Activated CD4-positive, alpha-beta T cell treated with anti-CD3 and anti-CD28 coated beads, Interleukin-2, amount 10 ng/mL, durations not matched to agents 7 days and 5 days (primary cell): Measurements from ENCODE around the gene FAM149A. TPM values are rescaled to one million over a fixed set of nuclear protein-coding genes. Genes with fewer than 3 reads are reported as not detected.

Experiments used
- CTCF ChIA-PET: fragments of 350-600 bp; sonication (Branson Sonifier 250); formaldehyde crosslinking; loops from one replicate; lab custom pipeline; 2021; ENCODE audit warnings: antibody characterized with exemption; lab: Charles Lee
- POLR2A ChIA-PET: fragments of 350-600 bp; sonication (Branson Sonifier 250); formaldehyde crosslinking; loops from one replicate; lab custom pipeline; 2021; ENCODE audit warnings: antibody characterized with exemption; lab: Charles Lee
- DNase-seq: peaks from one replicate; pipeline ENCODE4 v3.0.0-alpha.2; 2020
- H3K27ac Mint-ChIP-seq: one replicate; pipeline ENCODE4 v1.8.0; 2021; ENCODE audit warnings: mild to moderate bottlenecking, moderate library complexity, mixed read lengths
- H3K27me3 Mint-ChIP-seq: one replicate; pipeline ENCODE4 v1.8.0; 2021; ENCODE audit warnings: mixed read lengths
- H3K36me3 Mint-ChIP-seq: one replicate; pipeline ENCODE4 v1.8.0; 2021; ENCODE audit warnings: low read depth, mixed read lengths
- H3K4me1 Mint-ChIP-seq: one replicate; pipeline ENCODE4 v1.8.0; 2021; ENCODE audit warnings: mixed read lengths
- H3K4me3 Mint-ChIP-seq: one replicate; pipeline ENCODE4 v1.8.0; 2021; ENCODE audit warnings: mild to moderate bottlenecking, moderate library complexity, mixed read lengths
- H3K9me3 Mint-ChIP-seq: one replicate; pipeline ENCODE4 v1.8.0; 2021; ENCODE audit warnings: mixed read lengths
- total RNA-seq, 2 experiments: library from RNA; stranded (reverse); gene quantifications; one replicate each; pipeline ENCODE4 v1.2.3, GENCODE V29; 2021

Gene FAM149A
- total RNA-seq, 2 experiments from 2014 or later = 0.50 to 0.71 TPM

DNA sequence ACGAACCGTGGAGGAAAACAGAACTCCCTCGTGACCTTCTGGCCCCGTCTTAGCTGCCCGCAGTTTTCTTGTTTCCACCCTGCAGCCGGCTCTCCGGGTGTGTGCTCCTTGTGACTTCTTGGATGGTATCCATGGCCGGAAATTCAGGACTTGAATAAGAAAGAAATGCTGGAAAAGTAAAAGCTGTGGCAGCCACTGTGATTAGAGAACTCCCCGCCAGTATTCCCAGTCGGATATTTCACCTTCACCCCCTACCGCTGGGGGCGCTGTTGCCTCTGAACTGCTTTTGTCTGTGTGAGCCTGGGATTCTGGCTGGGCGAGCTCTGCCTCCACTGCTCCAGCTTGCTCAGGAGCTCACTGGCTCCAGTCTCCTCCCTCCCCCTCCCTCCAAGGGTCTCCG, 45.4 kb downstream of the FAM149A start:
- Mint-ChIP-seq H3K4me1 (peaks cover 5% of the 10 kb centered on the region), H3K4me3 (no peak overlapping the region), H3K9me3 (no peaks in the 10 kb centered on the region), H3K27me3 (peaks cover 28% of the 10 kb centered on the region), H3K36me3 (no peaks in the 10 kb centered on the region), H3K27ac (no peak overlapping the region)
- CTCF ChIA-PET = no interaction called here
- DNase-seq = no peak
- POLR2A ChIA-PET = no interaction called here

DNA sequence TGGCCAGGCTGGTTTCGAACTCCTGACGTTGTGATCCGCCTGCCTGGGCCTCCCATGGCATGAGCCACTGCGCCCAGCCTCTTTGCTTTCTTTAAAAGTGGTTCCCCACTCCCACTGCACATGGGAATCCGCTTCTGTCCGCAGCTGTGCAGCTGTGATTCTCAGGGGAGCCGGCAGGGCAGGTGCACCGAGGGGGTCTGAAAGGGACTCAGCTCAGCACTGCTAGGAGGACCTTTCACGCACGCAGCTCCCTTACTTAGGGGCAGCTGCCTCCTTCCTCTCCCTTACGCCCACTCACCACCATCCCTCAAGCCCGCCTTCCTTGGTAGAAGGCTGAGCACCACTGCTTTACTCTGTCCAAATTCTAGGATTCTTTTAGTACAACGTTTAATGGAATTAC, 46.4 kb downstream of the FAM149A start:
- H3K9me3 Mint-ChIP-seq = no peaks in the 10 kb centered on the region
- H3K4me1 Mint-ChIP-seq = no peaks in the 10 kb centered on the region
- no peak for DNase-seq
- POLR2A ChIA-PET = no interaction called here
- CTCF ChIA-PET = interaction anchor here (0.6 to 0.7 kb wide), 2 partner anchors 14 to 338 kb away, joined by 3 read pairs; no protein-coding TSS in a partner anchor
- H3K27ac Mint-ChIP-seq = no peak overlapping the region
- H3K36me3 Mint-ChIP-seq = no peaks in the 10 kb centered on the region
- H3K4me3 Mint-ChIP-seq = no peak overlapping the region
- H3K27me3 Mint-ChIP-seq = peaks cover 25% of the 10 kb centered on the region

DNA sequence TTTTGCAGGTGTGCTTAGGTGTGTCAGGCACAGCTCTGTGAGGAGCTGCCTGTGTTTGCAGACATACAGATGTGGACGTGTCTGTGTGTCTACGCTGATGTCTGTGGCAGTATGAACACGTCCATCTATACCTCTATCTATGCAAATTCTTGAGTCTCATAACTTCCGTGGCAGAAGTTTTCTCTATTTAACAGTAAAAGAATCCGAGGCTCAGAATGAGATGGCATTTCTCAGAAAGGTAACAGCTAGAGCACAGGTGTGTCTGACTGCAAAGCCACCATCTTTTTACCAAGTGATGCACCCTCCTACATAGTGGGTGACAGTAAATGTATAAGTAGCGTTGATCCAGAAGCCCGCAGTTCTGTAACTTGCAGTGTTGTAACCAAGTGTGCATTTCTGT, 47.0 kb downstream of the FAM149A start:
- ChIA-PET CTCF (no interaction called here), POLR2A (no interaction called here)
- Mint-ChIP-seq H3K4me3 (no peak overlapping the region), H3K9me3 (no peaks in the 10 kb centered on the region), H3K27me3 (peaks cover 21% of the 10 kb centered on the region), H3K4me1 (no peaks in the 10 kb centered on the region), H3K36me3 (no peaks in the 10 kb centered on the region), H3K27ac (no peak overlapping the region)
- DNase-seq = no peak

DNA sequence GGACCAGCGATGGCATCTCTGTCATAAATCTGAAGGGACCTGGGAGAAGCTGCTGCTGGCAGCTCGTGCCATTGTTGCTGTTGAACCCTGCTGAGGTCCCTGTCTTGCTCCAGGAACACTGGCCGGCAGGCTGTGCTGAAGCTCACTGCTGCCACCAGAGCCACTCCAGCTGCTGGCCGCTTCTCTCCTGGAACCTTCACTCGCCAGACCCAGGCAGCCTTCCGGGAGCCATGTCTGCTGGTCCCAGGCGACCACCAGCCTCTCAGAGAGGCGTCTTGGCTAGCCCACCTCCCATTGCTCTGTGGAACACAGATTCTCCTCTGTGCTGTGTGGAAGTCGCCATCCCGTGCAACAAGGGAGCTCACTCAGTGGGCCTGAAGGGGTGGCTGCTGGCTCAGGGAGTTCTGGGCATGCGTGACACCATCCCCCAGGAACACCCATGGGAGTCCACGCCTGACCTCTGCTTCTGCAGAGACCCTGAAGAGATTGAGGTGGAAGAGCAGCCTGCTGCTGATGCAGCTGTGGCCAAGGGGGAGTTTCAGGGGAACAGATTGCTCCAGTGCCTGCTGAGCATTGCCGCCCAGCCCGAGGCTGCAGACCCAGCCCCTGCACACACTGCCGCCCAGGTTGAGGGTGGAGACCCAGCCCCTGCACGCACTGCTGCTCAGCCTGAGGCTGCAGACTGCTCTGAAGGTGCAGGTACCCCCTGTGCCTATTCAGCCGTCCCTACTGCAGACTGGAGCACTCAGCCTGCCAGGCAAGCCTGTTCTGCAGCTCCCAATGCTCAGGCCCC, 53.7 kb downstream of the FAM149A start:
- Mint-ChIP-seq H3K4me3 (no peak overlapping the region), H3K4me1 (peaks cover 5% of the 10 kb centered on the region), H3K27me3 (peaks cover 8% of the 10 kb centered on the region), H3K9me3 (no peaks in the 10 kb centered on the region), H3K36me3 (no peaks in the 10 kb centered on the region), H3K27ac (no peak overlapping the region)
- ChIA-PET CTCF (no interaction called here), POLR2A (no interaction called here)
- DNase-seq = no peak

DNA sequence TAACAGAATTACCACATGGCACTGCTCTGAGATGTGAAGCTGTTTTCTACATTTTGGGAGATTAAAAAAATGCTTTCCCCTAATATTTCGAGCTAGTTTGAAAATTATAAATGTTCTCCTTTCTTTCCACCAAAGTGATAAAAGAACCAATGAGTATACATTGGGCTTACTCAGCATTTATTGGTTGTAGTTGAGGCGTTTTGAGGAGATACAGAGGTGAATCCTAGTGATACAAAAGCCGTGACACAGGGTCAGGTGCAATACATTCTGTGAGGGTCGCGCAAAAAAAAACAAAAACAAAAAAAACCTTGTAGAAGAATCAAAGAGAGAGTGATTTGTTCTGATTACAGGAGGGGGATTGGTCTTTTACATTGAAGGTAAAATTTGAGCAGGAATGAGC, 54.5 kb downstream of the FAM149A start:
- no peaks in the 10 kb centered on the region for H3K9me3 Mint-ChIP-seq
- no peak for DNase-seq
- H3K27me3 Mint-ChIP-seq = peaks cover 8% of the 10 kb centered on the region
- no peak overlapping the region for H3K27ac Mint-ChIP-seq
- POLR2A ChIA-PET = no interaction called here
- CTCF ChIA-PET = interaction anchor here (0.6 kb wide), 1 partner anchor 1861 kb away, joined by 4 read pairs; no protein-coding TSS in a partner anchor
- no peaks in the 10 kb centered on the region for H3K36me3 Mint-ChIP-seq
- H3K4me1 Mint-ChIP-seq = peaks cover 5% of the 10 kb centered on the region
- no peak overlapping the region for H3K4me3 Mint-ChIP-seq

DNA sequence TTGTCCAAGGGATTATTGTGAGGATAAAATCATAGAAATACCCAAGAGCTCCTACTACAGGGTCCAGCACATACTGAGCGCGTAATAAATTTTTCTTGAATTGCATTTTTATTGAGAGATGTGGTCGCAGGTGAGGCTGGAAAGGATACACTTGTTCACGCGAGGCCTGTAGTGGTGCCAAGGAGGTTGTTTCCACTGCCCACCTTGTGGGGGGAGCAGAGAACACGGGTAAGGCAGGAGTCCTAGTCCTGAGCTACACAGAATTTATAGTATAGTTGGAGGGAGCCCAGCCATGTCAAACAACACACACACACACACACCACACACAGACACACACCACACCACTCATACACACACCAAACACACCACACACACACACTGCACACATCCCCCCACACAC, 55.1 kb downstream of the FAM149A start:
- no peak overlapping the region for H3K4me3 Mint-ChIP-seq
- H3K9me3 Mint-ChIP-seq = no peaks in the 10 kb centered on the region
- no peak overlapping the region for H3K27ac Mint-ChIP-seq
- DNase-seq = no peak
- peaks cover 8% of the 10 kb centered on the region for H3K27me3 Mint-ChIP-seq
- ChIA-PET POLR2A (no interaction called here), CTCF (interaction anchor here (0.6 to 1.6 kb wide), 2 partner anchors 42 to 1861 kb away, joined by 4 to 5 read pairs; no protein-coding TSS in a partner anchor)
- peaks cover 5% of the 10 kb centered on the region for H3K4me1 Mint-ChIP-seq
- H3K36me3 Mint-ChIP-seq = no peaks in the 10 kb centered on the region

DNA sequence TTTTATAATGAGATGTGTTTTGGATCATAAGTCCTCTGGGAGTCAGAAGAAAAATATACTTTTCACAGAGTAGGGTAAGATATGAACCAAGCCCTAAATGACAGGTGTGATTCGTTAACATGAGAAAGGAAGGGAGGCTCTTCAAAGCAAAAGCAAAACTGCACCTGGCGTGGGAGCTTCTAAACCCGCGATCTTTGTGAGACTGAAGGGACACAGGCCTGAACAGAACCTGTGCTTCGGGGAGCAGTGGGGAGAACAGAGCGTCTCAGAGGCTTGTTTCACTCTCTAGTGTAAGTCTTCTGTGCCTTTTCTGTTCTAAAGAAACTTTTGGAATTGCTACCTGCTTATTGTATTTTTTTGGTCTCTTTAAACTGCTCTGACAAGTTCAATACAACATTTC, 56.6 kb downstream of the FAM149A start:
- ChIA-PET CTCF (interaction anchor here (1.5 kb wide), 1 partner anchor 9 kb away, joined by 3 read pairs; no protein-coding TSS in a partner anchor), POLR2A (no interaction called here)
- Mint-ChIP-seq H3K4me3 (peak overlapping the region; percentile 24), H3K9me3 (no peaks in the 10 kb centered on the region), H3K27ac (peak overlapping the region; percentile 72), H3K36me3 (no peaks in the 10 kb centered on the region), H3K4me1 (peaks cover 5% of the 10 kb centered on the region), H3K27me3 (no peaks in the 10 kb centered on the region)
- DNase-seq = peak; percentile 49

DNA sequence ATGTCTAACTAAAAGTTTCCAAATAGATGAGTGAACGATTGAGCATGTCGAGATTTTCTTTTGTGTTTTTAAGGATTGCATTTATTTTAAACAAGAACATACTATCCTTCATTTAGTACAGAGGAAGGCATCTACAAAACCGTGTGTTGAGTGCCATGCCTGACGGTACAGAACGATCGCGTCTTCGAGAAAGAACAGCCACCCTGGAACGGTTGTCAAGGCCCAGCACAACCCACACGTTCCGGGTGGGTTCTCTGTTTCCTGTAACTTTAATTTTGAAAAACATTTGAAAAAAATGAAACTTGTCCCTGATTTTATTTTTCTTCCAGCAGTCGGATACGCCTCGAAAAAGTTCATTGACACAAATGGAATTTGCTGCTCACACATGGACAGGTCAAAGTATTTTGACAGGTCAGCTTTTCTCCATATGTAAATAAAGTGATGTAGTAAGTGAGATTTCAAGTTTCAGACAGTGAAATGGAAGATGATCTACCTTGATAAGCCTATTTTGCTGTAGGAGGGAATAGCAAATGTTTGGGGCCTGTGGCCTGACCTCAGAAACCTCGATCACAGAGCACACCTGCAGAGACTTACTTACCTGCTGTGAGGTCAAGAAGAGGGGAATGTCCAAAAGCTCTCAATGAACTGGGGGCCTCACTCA, 62.5 kb downstream of the FAM149A start:
- POLR2A ChIA-PET = no interaction called here
- H3K36me3 Mint-ChIP-seq = no peaks in the 10 kb centered on the region
- peaks cover 6% of the 10 kb centered on the region for H3K4me1 Mint-ChIP-seq
- H3K27ac Mint-ChIP-seq = no peak overlapping the region
- no peak for DNase-seq
- H3K27me3 Mint-ChIP-seq = no peaks in the 10 kb centered on the region
- CTCF ChIA-PET = no interaction called here
- no peaks in the 10 kb centered on the region for H3K9me3 Mint-ChIP-seq
- no peak overlapping the region for H3K4me3 Mint-ChIP-seq

DNA sequence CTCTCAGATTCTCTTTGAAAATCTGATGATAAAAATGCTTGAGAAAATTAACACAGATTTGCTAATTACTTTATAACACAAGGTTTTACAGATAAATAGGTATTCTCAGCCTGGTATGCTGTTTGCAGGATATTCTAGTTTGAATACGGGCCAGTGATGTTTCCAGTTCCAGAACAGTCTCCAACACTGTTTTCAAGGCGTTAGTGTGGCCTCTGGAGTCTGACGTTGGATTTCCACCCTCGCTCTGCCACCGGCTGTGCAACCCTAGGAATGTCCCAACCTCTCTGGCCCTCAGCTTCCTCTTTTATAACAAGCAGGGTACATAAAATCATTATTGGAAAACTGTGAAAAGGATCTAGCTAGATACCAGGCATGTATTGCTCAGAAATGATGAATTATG, 63.1 kb downstream of the FAM149A start:
- no peak overlapping the region for H3K27ac Mint-ChIP-seq
- no peak for DNase-seq
- ChIA-PET CTCF (no interaction called here), POLR2A (no interaction called here)
- no peaks in the 10 kb centered on the region for H3K36me3 Mint-ChIP-seq
- H3K9me3 Mint-ChIP-seq = no peaks in the 10 kb centered on the region
- H3K4me1 Mint-ChIP-seq = peaks cover 6% of the 10 kb centered on the region
- no peaks in the 10 kb centered on the region for H3K27me3 Mint-ChIP-seq
- H3K4me3 Mint-ChIP-seq = no peak overlapping the region

DNA sequence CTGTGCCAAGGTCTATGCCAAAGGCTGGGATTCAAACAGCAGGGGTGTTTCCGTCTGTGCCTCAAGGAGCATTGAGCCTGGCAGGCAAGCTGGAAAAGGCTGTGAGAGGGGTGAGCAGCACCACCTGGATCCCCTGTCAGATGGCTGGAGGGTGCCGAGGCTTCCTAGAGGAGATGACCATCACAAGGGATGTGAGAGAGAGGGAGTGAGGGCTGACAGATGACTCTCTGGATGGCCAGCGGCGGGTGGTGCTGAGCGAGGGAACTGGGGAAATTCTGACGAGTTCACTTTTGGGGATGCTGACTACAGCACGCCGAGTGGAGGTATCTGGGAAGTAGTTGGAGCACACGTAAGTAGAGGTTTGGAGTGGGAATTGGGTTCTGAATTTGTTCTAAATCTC, 64.2 kb downstream of the FAM149A start:
- ChIA-PET CTCF (interaction anchor here (0.8 kb wide), 1 partner anchor 101 kb away, joined by 3 read pairs; no protein-coding TSS in a partner anchor), POLR2A (no interaction called here)
- H3K9me3 Mint-ChIP-seq = no peaks in the 10 kb centered on the region
- DNase-seq = no peak
- peaks cover under 1% of the 10 kb centered on the region for H3K27me3 Mint-ChIP-seq
- no peaks in the 10 kb centered on the region for H3K36me3 Mint-ChIP-seq
- no peak overlapping the region for H3K4me3 Mint-ChIP-seq
- H3K27ac Mint-ChIP-seq = no peak overlapping the region
- peaks cover 6% of the 10 kb centered on the region for H3K4me1 Mint-ChIP-seq

DNA sequence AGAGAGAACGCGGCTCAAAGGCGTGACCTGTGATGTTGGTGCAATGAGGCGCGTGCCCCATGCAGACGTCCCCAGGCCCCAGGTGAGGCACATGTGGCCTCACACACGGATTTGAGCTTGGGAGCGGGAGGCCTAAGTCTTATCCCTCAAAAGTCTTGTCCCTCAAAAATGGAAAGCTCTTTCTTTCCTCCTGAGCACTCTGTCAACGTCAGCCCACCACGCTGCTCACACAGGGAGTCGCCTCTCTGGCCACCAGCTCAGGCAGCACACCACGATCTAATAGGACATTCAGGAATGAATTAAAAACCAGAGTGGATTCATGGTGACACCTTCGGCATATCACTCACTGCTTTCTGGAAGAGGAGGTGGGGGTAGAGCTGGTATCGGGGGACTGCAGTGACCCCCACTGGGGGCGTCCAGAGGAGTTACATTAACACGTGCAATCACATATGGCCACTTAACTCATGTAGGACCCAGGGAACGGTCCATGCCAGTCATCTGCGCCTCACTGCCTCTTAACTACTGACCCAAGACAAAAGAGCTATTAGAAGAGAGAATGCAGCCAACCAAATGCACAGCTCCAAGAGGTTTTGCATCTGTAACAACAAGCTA, 64.9 kb downstream of the FAM149A start:
- no peak overlapping the region for H3K27ac Mint-ChIP-seq
- POLR2A ChIA-PET = no interaction called here
- CTCF ChIA-PET = interaction anchor here (0.8 kb wide), 1 partner anchor 102 kb away, joined by 3 read pairs; no protein-coding TSS in a partner anchor
- no peaks in the 10 kb centered on the region for H3K36me3 Mint-ChIP-seq
- H3K9me3 Mint-ChIP-seq = no peaks in the 10 kb centered on the region
- H3K4me1 Mint-ChIP-seq = peaks cover 6% of the 10 kb centered on the region
- H3K27me3 Mint-ChIP-seq = peaks cover 4% of the 10 kb centered on the region
- DNase-seq = no peak
- no peak overlapping the region for H3K4me3 Mint-ChIP-seq

DNA sequence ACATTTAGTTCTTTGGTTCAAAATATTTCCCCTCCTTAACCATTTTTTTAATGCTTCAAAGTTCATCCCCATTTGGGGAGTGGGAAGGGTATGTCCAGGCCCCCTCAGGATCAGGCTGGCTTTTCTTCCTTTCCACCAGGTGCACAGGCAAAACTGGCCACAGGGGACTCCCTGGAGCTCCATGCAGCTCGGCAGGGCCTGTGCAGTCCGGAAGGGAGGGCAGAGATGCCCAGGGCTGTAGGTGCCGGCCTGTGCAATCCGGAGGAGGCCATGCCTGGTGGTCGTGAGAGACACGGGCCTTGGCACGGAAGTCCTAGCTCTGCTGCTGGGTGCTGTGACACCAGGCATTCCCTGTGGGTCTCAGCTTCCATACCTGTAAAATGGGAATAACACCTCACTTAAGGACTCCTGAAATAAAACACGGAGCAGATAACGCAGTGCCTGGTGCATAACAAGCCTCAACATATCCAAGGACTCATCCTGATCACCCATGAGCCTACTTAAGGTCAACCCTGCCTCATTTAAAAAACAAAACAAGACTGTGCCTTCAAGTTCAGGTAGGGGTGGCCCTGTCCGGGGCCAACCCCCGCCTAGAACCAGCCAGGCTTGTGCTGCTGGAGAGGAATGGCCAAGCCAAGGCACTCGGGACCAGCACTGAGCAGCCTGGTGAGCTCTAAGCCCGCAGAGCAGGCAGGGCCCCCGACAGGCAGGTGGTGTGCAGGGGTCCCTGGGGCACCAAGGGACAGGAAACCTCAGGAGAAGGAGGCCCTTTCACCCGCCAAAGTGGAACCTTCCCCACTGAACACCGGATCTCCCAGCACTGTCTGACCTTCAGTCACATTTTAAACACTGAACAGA, 65.7 kb downstream of the FAM149A start:
- Mint-ChIP-seq H3K27me3 (peaks cover 4% of the 10 kb centered on the region), H3K4me1 (peaks cover 6% of the 10 kb centered on the region), H3K36me3 (no peaks in the 10 kb centered on the region), H3K4me3 (no peak overlapping the region), H3K9me3 (no peaks in the 10 kb centered on the region), H3K27ac (no peak overlapping the region)
- CTCF ChIA-PET = no interaction called here
- no peak for DNase-seq
- POLR2A ChIA-PET = no interaction called here
